C4-2B (cell line): ENCODE measurements around the gene GPR32.

Experiments used
- CTCF ChIP-seq: fragments of 450-650 bp; conservative IDR thresholded peaks from 2 replicates; pipeline ENCODE4 v1.5.1; 2017; ENCODE audit warnings: mild to moderate bottlenecking
- ZFX ChIP-seq: fragments of 450-650 bp; IDR thresholded peaks from 2 replicates; pipeline ENCODE4 v1.6.1; 2017

- no peak for TF ChIP-seq ZFX
- no peak for TF ChIP-seq CTCF
Measured at GRCh38 chr19:50778906-50779430, 8.7 kb downstream of the GPR32 start.
